CD4-positive, alpha-beta T cell (primary cell): Measurements from ENCODE around the gene CYP21A2. TPM values are rescaled to one million over a fixed set of nuclear protein-coding genes. Genes with fewer than 3 reads are reported as not detected.

Experiments
- ATAC-seq: fragments of 200-7000 bp; cut with Tn5 transposase; one replicate; pipeline ENCODE4 v1.10.0; 2022; ENCODE audit warnings: mild to moderate bottlenecking; ENCODE audit not compliant: poor library complexity
- CTCF ChIA-PET: fragments of 350-600 bp; sonication (Branson Sonifier 250); formaldehyde crosslinking; loops from one replicate; lab custom pipeline; 2021; ENCODE audit warnings: antibody characterized with exemption, inconsistent platforms; lab: Charles Lee
- POLR2A ChIA-PET: fragments of 350-600 bp; sonication (Branson Sonifier 250); formaldehyde crosslinking; loops from one replicate; lab custom pipeline; 2021; ENCODE audit warnings: antibody characterized with exemption, inconsistent platforms; lab: Charles Lee
- DNase-seq, 14 experiments: peaks; one replicate each; pipeline ENCODE4 v3.0.0-alpha.2; 2013 to 2020; ENCODE audit warnings: mixed read lengths in 2 of 14
- H3K27ac ChIP-seq, 2 donors: one replicate each; pipeline versions ENCODE4 v1.5.1 to v1.7.0; 2013; ENCODE audit warnings: low read length in 2 of 2, low read depth in 1 of 2, mild to moderate bottlenecking in 1 of 2
- H3K27me3 ChIP-seq, 2 experiments: 1 replicate in 1 of 2; 2 replicates in 1 of 2; pipeline versions ENCODE4 v1.6.1 to v1.7.0; 2013; ENCODE audit warnings: low read length in 2 of 2, control low read depth in 1 of 2, mild to moderate bottlenecking in 1 of 2, moderate library complexity in 1 of 2; ENCODE audit not compliant: insufficient read depth in 2 of 2, control insufficient read depth in 1 of 2
- H3K36me3 ChIP-seq: one replicate; pipeline ENCODE4 v1.6.1; 2013; ENCODE audit warnings: low read length, control low read depth; ENCODE audit not compliant: insufficient read depth
- H3K4me1 ChIP-seq: one replicate; pipeline ENCODE4 v1.6.1; 2013; ENCODE audit warnings: low read length, control low read depth; ENCODE audit not compliant: insufficient read depth
- H3K4me3 ChIP-seq: one replicate; pipeline ENCODE4 v1.5.1; 2013; ENCODE audit warnings: mild to moderate bottlenecking, low read length, moderate library complexity
- H3K9me3 ChIP-seq, 2 experiments: 1 replicate in 1 of 2; 2 replicates in 1 of 2; pipeline versions ENCODE4 v1.6.1 to v1.7.0; 2013; ENCODE audit warnings: low read length in 2 of 2, mild to moderate bottlenecking in 2 of 2, control low read depth in 1 of 2, moderate library complexity in 1 of 2; ENCODE audit not compliant: control insufficient read depth in 1 of 2, insufficient read depth in 1 of 2
- H3K27ac Mint-ChIP-seq: one replicate; pipeline ENCODE4 v1.8.0; 2020; ENCODE audit warnings: mixed read lengths
- H3K27me3 Mint-ChIP-seq: one replicate; pipeline ENCODE4 v1.8.0; 2021; ENCODE audit warnings: mixed read lengths
- H3K36me3 Mint-ChIP-seq: one replicate; pipeline ENCODE4 v1.8.0; 2021; ENCODE audit warnings: low read depth, mixed read lengths
- H3K4me1 Mint-ChIP-seq: one replicate; pipeline ENCODE4 v1.8.0; 2021; ENCODE audit warnings: low read depth, mixed read lengths
- H3K4me3 Mint-ChIP-seq: one replicate; pipeline ENCODE4 v1.8.0; 2020; ENCODE audit warnings: mild to moderate bottlenecking, mixed read lengths
- H3K9me3 Mint-ChIP-seq: one replicate; pipeline ENCODE4 v1.8.0; 2020; ENCODE audit warnings: mixed read lengths
- intact Hi-C, 2 experiments: fragments of 100-400 bp; cut with DNase I in 1 of 2; cut with micrococcal nuclease in 1 of 2; formaldehyde crosslinking; loops; one replicate each; pipeline versions ENCODE4 v1.15.1 to v1.9.0; 2023 to 2025; cut with DNase I, micrococcal nuclease
- total RNA-seq, 174 experiments: library from RNA in 2 of 174; stranded (reverse) in 2 of 174; gene quantifications; one replicate each; pipeline ENCODE4 v1.2.3 and lab custom pipeline; 2021 to 2026
- TF ChIP-seq, protein P1 (sequence below): fragments of 200-600 bp; IDR thresholded peaks from one replicate; pipeline ENCODE4 v1.8.0; 2022; ENCODE audit warnings: antibody characterized with exemption, mild to moderate bottlenecking

Gene CYP21A2
- total RNA-seq, 2 experiments from 2014 or later = 0.17 to 0.36 TPM

DNA sequence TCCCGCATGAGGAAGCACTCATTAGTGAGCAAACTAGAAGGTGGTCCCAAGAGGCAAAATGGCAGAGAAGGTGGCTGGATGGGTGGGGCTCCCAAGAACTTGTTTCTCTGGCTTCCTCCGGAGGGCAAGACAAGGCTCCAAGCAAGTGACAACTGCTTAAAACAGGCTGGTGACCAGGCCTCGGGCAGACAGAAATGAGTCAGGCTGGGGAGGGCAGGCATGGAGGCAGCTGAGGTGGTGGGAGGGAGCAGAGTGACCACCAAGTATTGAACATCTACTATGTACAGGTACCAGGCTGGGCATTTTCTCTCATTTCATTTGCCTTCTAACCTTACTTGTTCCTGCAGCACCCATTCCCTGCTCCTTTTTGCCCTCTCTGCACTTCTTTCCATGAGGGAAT lies 37.6 kb downstream of the CYP21A2 start:
- H3K27me3 Mint-ChIP-seq = no peaks in the 10 kb centered on the region
- TF ChIP-seq, protein P1, sequence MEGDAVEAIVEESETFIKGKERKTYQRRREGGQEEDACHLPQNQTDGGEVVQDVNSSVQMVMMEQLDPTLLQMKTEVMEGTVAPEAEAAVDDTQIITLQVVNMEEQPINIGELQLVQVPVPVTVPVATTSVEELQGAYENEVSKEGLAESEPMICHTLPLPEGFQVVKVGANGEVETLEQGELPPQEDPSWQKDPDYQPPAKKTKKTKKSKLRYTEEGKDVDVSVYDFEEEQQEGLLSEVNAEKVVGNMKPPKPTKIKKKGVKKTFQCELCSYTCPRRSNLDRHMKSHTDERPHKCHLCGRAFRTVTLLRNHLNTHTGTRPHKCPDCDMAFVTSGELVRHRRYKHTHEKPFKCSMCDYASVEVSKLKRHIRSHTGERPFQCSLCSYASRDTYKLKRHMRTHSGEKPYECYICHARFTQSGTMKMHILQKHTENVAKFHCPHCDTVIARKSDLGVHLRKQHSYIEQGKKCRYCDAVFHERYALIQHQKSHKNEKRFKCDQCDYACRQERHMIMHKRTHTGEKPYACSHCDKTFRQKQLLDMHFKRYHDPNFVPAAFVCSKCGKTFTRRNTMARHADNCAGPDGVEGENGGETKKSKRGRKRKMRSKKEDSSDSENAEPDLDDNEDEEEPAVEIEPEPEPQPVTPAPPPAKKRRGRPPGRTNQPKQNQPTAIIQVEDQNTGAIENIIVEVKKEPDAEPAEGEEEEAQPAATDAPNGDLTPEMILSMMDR = no peak
- H3K4me3 Mint-ChIP-seq = no peak overlapping the region
- no peaks in the 10 kb centered on the region for H3K4me1 ChIP-seq
- no peaks in the 10 kb centered on the region for H3K4me1 Mint-ChIP-seq
- ATAC-seq = no peak
- no peaks in the 10 kb centered on the region for H3K27me3 ChIP-seq
- POLR2A ChIA-PET = no interaction called here
- no peak for DNase-seq
- no peak overlapping the region for H3K27ac ChIP-seq
- CTCF ChIA-PET = no interaction called here
- H3K9me3 Mint-ChIP-seq = no peaks in the 10 kb centered on the region
- no peak overlapping the region for H3K27ac Mint-ChIP-seq
- no peak overlapping the region for H3K4me3 ChIP-seq
- intact Hi-C loops = no loop called here
- no peaks in the 10 kb centered on the region for H3K9me3 ChIP-seq
- no peaks in the 10 kb centered on the region for H3K36me3 ChIP-seq
- H3K36me3 Mint-ChIP-seq = no peaks in the 10 kb centered on the region

DNA sequence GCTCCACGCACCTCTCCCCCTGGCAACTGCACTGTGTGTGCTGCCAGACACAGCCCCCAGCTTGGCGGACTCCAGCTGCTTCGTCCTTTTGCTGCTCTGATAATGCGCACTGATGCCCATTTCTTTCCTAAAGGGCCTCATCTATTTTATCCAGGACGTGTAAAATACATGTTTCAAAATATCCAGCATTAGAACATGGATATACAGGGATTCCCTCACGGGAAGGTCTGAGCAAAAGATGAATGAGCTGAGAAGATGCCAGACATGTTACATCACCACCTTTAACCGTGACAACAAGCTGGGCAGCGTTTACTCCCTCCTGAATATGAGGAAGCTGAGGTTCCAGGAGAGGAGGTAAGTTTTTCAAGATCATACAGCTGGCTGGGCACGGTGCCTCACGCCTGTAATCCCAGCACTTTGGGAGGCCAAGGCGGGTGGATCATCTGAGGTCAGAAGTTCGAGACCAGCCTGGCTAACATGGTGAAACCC lies 38.1 kb downstream of the CYP21A2 start:
- intact Hi-C loops = no loop called here
- Histone ChIP-seq H3K27me3 (no peaks in the 10 kb centered on the region), H3K9me3 (no peaks in the 10 kb centered on the region), H3K36me3 (no peaks in the 10 kb centered on the region), H3K27ac (no peak overlapping the region), H3K4me3 (no peak overlapping the region), H3K4me1 (no peaks in the 10 kb centered on the region)
- POLR2A ChIA-PET = no interaction called here
- no peak overlapping the region for H3K27ac Mint-ChIP-seq
- no peaks in the 10 kb centered on the region for H3K27me3 Mint-ChIP-seq
- H3K36me3 Mint-ChIP-seq = no peaks in the 10 kb centered on the region
- H3K4me3 Mint-ChIP-seq = no peak overlapping the region
- H3K4me1 Mint-ChIP-seq = no peaks in the 10 kb centered on the region
- DNase-seq (no peak), ATAC-seq (no peak)
- TF ChIP-seq, protein P1 = no peak
- CTCF ChIA-PET = no interaction called here
- no peaks in the 10 kb centered on the region for H3K9me3 Mint-ChIP-seq

DNA sequence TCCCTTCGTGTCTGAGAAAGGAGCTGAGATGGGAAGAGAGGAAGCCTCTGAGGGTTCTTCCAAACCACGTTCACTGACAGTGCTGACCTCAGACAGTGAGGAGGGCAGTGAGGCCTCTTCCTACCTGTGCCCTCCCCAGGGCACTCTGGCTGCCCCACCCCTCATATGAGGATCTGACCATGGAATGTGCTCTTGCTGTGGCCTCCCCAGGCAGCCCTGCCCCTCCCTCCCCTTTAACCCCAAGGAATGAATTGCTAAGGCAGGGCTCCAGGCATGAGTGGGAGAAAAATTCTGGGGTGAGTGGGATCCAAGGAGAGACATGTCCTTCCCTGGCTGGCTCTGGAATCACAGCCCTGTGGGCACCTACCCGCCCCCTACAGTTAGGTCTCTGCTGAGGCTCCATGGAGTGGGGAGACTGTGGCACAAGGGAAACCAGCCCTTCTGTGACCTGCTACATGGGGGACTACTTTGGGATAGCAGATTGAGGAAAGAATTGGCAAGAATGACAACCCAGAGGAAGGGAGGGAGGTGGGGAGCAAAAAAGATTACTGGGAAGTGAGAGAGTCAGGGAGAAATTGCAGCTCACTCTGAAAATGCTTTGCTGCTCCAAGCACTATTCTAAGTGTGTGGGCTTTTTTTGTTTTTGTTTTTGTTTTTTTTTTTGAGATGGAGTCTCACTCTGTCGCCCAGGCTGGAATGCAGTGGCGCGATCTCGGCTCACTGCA lies 41.5 kb downstream of the CYP21A2 start:
- no peaks in the 10 kb centered on the region for H3K9me3 Mint-ChIP-seq
- H3K4me1 Mint-ChIP-seq = no peaks in the 10 kb centered on the region
- H3K36me3 Mint-ChIP-seq = no peaks in the 10 kb centered on the region
- CTCF ChIA-PET = no interaction called here
- no peak overlapping the region for H3K4me3 Mint-ChIP-seq
- DNase-seq (no peak), ATAC-seq (no peak)
- Histone ChIP-seq H3K4me3 (no peak overlapping the region), H3K4me1 (no peaks in the 10 kb centered on the region), H3K27ac (no peak overlapping the region), H3K36me3 (no peaks in the 10 kb centered on the region), H3K9me3 (no peaks in the 10 kb centered on the region), H3K27me3 (peaks cover 0 to 3% of the 10 kb centered on the region in 2 experiments)
- peaks cover 2% of the 10 kb centered on the region for H3K27me3 Mint-ChIP-seq
- intact Hi-C loops = no loop called here
- POLR2A ChIA-PET = no interaction called here
- TF ChIP-seq, protein P1 = no peak
- H3K27ac Mint-ChIP-seq = no peak overlapping the region
